ENCODE data around the gene TPK1. TPM values are rescaled to one million over a fixed set of nuclear protein-coding genes. Genes with fewer than 3 reads are reported as not detected.

TPK1 gene
- 13.1 and 19.2 TPM in 2 replicates for total RNA-seq

GRCh38 chr7:144835652-144836544, at the start of gene TPK1:
Gene TPK1, minus strand, starts transcription at chr7:144836053. Its CDS starts 451 bp downstream, at chr7:144835602.

GRCh38 chr7:144403649-144404061, 432.2 kb downstream of the TPK1 start, which contains the start of gene NOBOX:
Gene NOBOX, minus strand, starts transcription at chr7:144403693.

Small RNA genes within 50 kb of the gene (small RNA-seq; reads per million reads assigned to genes)
- not detected for gene RNU6ATAC40P

Measured in vein endothelial cell (primary cell).